Cardiac muscle cell (in vitro differentiated cells and primary cell): ENCODE measurements around the gene AHCYL2. TPM values are rescaled to one million over a fixed set of nuclear protein-coding genes. Genes with fewer than 3 reads are reported as not detected.
"Not testable (repeated sequence)": the region's sequence is repeated elsewhere in the genome, so short reads cannot be mapped to it uniquely, and the experiment has no call there.

Experiments
- DNase-seq, 2 donors: peaks; one replicate each; pipeline versions ENCODE4 v3.0.0 to v3.0.0-alpha.2; 2010 to 2017; ENCODE audit warnings: low read depth in 1 of 2, low spot score in 1 of 2
- H3K27ac ChIP-seq: fragments of 200-600 bp; sonication (generic); 2 replicates; pipeline ENCODE4 v1.5.1; 2016
- H3K27me3 ChIP-seq: fragments of 200-600 bp; sonication (generic); 2 replicates; pipeline ENCODE4 v1.6.0; 2016; ENCODE audit warnings: control low read depth
- H3K36me3 ChIP-seq: fragments of 200-600 bp; sonication (generic); 2 replicates; pipeline ENCODE4 v1.5.1; 2016; ENCODE audit warnings: control low read depth
- H3K4me1 ChIP-seq: fragments of 200-600 bp; sonication (generic); 2 replicates; pipeline ENCODE4 v1.8.1; 2017; ENCODE audit warnings: low read depth, mild to moderate bottlenecking, mixed run types
- H3K4me3 ChIP-seq: fragments of 200-600 bp; sonication (generic); 2 replicates; pipeline ENCODE4 v1.5.1; 2016; ENCODE audit warnings: mild to moderate bottlenecking
- H3K9me3 ChIP-seq: fragments of 200-600 bp; sonication (generic); 2 replicates; pipeline ENCODE4 v1.5.1; 2017; ENCODE audit warnings: low read depth, mild to moderate bottlenecking, control low read depth
- CTCF ChIP-seq: IDR thresholded peaks from 2 replicates; pipeline ENCODE4 v1.5.1; 2012; ENCODE audit warnings: low read depth, mild to moderate bottlenecking, low read length
- polyA plus RNA-seq: library from polyadenylated mRNA; unstranded; fragments of >200 nt; fragmentation: Nextera tagmentation; extraction: Ambion mirVana; gene quantifications from 2 replicates; pipeline ENCODE4 v1.2.1, GENCODE V29; 2016
- total RNA-seq: library from RNA; depleted of rRNA; stranded (reverse); fragments of >200 nt; gene quantifications from 2 replicates; pipeline ENCODE4 v1.2.3, GENCODE V29; 2016

Gene AHCYL2
- total and polyA plus RNA-seq, 2 experiments from 2014 or later, result 28.5 to 30.8 TPM

GRCh38 chr7:129244220-129244619, 19.4 kb downstream of the AHCYL2 start:
- TF ChIP-seq CTCF, result no peak
- Histone ChIP-seq H3K27ac (no peak overlapping the region), H3K27me3 (no peaks in the 10 kb centered on the region), H3K4me3 (no peak overlapping the region), H3K36me3 (no peaks in the 10 kb centered on the region), H3K9me3 (no peaks in the 10 kb centered on the region), H3K4me1 (no peaks in the 10 kb centered on the region)
- DNase-seq, result no peak

GRCh38 chr7:129245533-129245932, 20.7 kb downstream of the AHCYL2 start:
- Histone ChIP-seq H3K27me3 (no peaks in the 10 kb centered on the region), H3K9me3 (no peaks in the 10 kb centered on the region), H3K27ac (no peak overlapping the region), H3K36me3 (no peaks in the 10 kb centered on the region), H3K4me3 (no peak overlapping the region), H3K4me1 (no peaks in the 10 kb centered on the region)
- TF ChIP-seq CTCF, result no peak
- no peak for DNase-seq

GRCh38 chr7:129247087-129247486, 22.3 kb downstream of the AHCYL2 start:
- H3K36me3 ChIP-seq, result no peaks in the 10 kb centered on the region
- no peak overlapping the region for H3K4me3 ChIP-seq
- H3K27me3 ChIP-seq, result no peaks in the 10 kb centered on the region
- TF ChIP-seq CTCF, result no peak
- no peaks in the 10 kb centered on the region for H3K4me1 ChIP-seq
- DNase-seq, result no peak
- no peaks in the 10 kb centered on the region for H3K9me3 ChIP-seq
- no peak overlapping the region for H3K27ac ChIP-seq

- no peak for DNase-seq
- no peak overlapping the region for H3K4me3 ChIP-seq
- TF ChIP-seq CTCF, result no peak
- H3K36me3 ChIP-seq, result no peaks in the 10 kb centered on the region
- no peaks in the 10 kb centered on the region for H3K4me1 ChIP-seq
- H3K9me3 ChIP-seq, result no peaks in the 10 kb centered on the region
- H3K27ac ChIP-seq, result no peak overlapping the region
- H3K27me3 ChIP-seq, result no peaks in the 10 kb centered on the region
Measured at GRCh38 chr7:129252128-129252527, 27.3 kb downstream of the AHCYL2 start.

GRCh38 chr7:129252603-129253002, 27.8 kb downstream of the AHCYL2 start:
- H3K27ac ChIP-seq, DNase-seq, H3K9me3 ChIP-seq, H3K4me1 ChIP-seq, H3K4me3 ChIP-seq, H3K36me3 ChIP-seq, H3K27me3 ChIP-seq: not testable (repeated sequence)

- H3K36me3 ChIP-seq, result no peaks in the 10 kb centered on the region
- no peak for TF ChIP-seq CTCF
- H3K27ac ChIP-seq, result no peak overlapping the region
- no peaks in the 10 kb centered on the region for H3K27me3 ChIP-seq
- DNase-seq, result no peak
- H3K4me3 ChIP-seq, result no peak overlapping the region
- H3K9me3 ChIP-seq, result no peaks in the 10 kb centered on the region
- peaks cover 5% of the 10 kb centered on the region for H3K4me1 ChIP-seq
Measured at GRCh38 chr7:129255800-129256199, 31.0 kb downstream of the AHCYL2 start.
